ENCODE results near the gene SBNO1.
"Not testable (repeated sequence)": the region's sequence is repeated elsewhere in the genome, so short reads cannot be mapped to it uniquely, and the experiment has no call there.

SBNO1 gene

DNA sequence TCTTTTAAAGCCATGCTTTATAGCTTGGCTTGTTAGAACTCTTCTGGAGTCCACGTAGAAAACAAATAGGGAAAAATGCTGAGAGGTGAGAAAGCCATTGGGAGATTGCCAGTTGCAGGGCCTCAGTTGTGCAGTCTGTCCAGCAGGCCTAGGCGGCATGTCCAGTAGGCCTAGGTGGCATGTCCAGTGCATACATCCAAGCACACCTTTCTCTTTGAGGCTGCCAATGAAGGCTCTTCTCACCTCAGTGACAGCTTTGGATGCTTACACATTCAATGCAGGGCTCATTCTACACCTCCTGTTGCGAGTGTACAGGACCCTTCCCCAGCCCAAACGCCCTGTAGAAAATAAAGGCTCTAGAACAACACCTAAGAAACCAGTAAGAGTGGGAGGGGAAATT, 106.1 kb downstream of the SBNO1 start:
- H3F3A ChIP-seq (ENCODE audit: insufficient read depth, low read length) = no peaks in the 10 kb centered on the region
- H3K4me3 ChIP-seq (ENCODE audit: low read length) = no peak overlapping the region
- no peaks in the 10 kb centered on the region for H3K27me3 ChIP-seq (replicated peaks; ENCODE audit: insufficient read depth, low read length)
- H3K27ac ChIP-seq (ENCODE audit: low read length) = no peak overlapping the region
- H3K9me2 ChIP-seq (replicated peaks; ENCODE audit: insufficient read depth, low read length) = no peaks in the 10 kb centered on the region
- H2AFZ ChIP-seq (ENCODE audit: low read length) = no peak overlapping the region
- H3K4me1 ChIP-seq (ENCODE audit: low read length) = no peaks in the 10 kb centered on the region
- no peak overlapping the region for H3K4me2 ChIP-seq (ENCODE audit: low read depth, low read length)
- H3K9ac ChIP-seq (ENCODE audit: low read length) = no peak overlapping the region
- no peaks in the 10 kb centered on the region for H4K20me1 ChIP-seq (ENCODE audit: insufficient read depth, low read length)
- TF ChIP-seq EZH2 (optimal IDR thresholded peaks at IDR 0.05; ENCODE audit: low read depth, low read length) = no peak
- no peak for TF ChIP-seq EZH2phosphoT487 (IDR thresholded peaks at IDR 0.05; ENCODE audit: low read length)
- TF ChIP-seq, protein P1, sequence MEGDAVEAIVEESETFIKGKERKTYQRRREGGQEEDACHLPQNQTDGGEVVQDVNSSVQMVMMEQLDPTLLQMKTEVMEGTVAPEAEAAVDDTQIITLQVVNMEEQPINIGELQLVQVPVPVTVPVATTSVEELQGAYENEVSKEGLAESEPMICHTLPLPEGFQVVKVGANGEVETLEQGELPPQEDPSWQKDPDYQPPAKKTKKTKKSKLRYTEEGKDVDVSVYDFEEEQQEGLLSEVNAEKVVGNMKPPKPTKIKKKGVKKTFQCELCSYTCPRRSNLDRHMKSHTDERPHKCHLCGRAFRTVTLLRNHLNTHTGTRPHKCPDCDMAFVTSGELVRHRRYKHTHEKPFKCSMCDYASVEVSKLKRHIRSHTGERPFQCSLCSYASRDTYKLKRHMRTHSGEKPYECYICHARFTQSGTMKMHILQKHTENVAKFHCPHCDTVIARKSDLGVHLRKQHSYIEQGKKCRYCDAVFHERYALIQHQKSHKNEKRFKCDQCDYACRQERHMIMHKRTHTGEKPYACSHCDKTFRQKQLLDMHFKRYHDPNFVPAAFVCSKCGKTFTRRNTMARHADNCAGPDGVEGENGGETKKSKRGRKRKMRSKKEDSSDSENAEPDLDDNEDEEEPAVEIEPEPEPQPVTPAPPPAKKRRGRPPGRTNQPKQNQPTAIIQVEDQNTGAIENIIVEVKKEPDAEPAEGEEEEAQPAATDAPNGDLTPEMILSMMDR (IDR thresholded peaks at IDR 0.05; ENCODE audit: low read length) = no peak
- no peaks in the 10 kb centered on the region for H3K79me2 ChIP-seq (ENCODE audit: low read length)
- no peak for DNase-seq
- 0 out of 2 replicates have a peak, but pooled peaks cover 3% of the 10 kb centered on the region for H3K36me3 ChIP-seq (replicated peaks; ENCODE audit: insufficient read depth, low read length)
- H3K9me3 ChIP-seq (replicated peaks; ENCODE audit: insufficient read depth, low read length) = no peaks in the 10 kb centered on the region

DNA sequence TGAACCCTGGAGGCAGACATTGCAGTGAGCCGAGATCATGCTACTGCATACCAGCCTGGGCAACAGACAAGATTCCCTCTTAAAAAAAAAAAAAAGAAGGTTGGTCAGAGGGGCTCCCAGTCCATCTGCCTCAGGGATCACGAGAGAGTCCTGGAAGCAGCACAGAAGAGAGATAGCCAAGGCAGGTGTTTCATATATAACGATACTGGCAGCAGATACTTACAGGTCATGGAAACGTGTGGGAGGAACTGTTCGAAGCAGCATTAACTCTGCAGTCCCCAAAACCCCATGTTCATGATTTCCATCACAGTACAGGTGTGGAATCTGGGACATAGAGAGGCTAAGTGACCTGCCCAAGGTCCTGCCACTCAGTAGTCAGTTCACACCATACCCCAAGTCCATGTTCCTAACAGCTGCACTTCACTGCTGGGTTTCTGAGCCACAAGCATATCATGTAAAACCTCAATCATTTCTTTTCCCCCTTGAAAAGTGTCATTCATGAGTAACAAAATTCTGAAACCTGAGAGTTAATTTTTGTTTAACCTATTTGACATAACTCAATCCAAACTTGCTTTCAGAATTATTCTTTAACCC, 109.7 kb downstream of the SBNO1 start:
- Histone ChIP-seq H3K4me2 (ENCODE audit: low read depth, low read length) (no peak overlapping the region), H3K27ac (ENCODE audit: low read length) (no peak overlapping the region), H3K9ac (ENCODE audit: low read length) (no peak overlapping the region), H3F3A (ENCODE audit: insufficient read depth, low read length) (no peaks in the 10 kb centered on the region), H3K27me3 (replicated peaks; ENCODE audit: insufficient read depth, low read length) (no peaks in the 10 kb centered on the region), H3K9me2 (replicated peaks; ENCODE audit: insufficient read depth, low read length) (no peaks in the 10 kb centered on the region), H3K9me3 (replicated peaks; ENCODE audit: insufficient read depth, low read length) (no peaks in the 10 kb centered on the region), H3K79me2 (ENCODE audit: low read length) (peaks cover 24% of the 10 kb centered on the region), H4K20me1 (ENCODE audit: insufficient read depth, low read length) (no peaks in the 10 kb centered on the region), H3K4me1 (ENCODE audit: low read length) (no peaks in the 10 kb centered on the region), H3K4me3 (ENCODE audit: low read length) (no peak overlapping the region), H2AFZ (ENCODE audit: low read length) (no peak overlapping the region), H3K36me3 (replicated peaks; ENCODE audit: insufficient read depth, low read length) (0 out of 2 replicates have a peak, but pooled peaks cover 3% of the 10 kb centered on the region)
- no peak for TF ChIP-seq EZH2phosphoT487 (IDR thresholded peaks at IDR 0.05; ENCODE audit: low read length)
- TF ChIP-seq, protein P1 (IDR thresholded peaks at IDR 0.05; ENCODE audit: low read length) = no peak
- no peak for TF ChIP-seq EZH2 (optimal IDR thresholded peaks at IDR 0.05; ENCODE audit: low read depth, low read length)
- no peak for DNase-seq

DNA sequence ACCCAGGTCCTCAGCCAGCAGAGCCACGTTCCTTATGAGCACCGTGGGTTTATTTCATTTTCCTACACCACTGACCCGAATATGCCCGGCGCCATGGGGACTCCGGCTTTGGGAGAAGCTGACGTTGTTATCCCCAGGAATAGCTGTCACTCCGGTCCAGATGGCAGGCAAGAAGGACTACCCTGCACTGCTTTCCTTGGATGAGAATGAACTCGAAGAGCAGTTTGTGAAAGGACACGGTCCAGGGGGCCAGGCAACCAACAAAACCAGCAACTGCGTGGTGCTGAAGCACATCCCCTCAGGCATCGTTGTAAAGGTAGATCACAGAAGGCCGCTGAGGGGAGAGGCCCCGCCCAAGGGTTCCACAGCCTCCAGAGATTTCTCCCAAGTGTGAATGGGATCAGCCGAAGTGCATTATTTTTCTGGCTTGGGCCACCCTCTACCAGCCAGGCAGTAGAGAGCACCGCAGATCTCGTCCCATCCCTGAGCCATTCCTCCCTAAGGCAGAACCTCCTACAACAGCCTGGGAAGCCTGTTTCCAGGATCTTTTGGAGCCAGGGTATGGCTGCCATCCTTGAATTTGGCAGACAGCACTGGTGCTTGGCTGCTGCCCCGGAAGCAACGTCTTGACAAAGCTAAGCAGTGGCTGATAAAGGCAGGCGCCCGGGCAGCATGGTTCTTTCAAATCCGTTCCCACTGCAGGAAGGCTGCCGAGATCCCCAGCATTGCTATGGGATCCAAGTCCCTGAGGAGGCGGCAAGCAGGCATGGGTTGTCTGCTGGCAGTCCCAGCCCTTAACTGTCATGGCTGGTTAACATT, 110.8 kb downstream of the SBNO1 start:
- H3K27ac ChIP-seq (ENCODE audit: low read length) = no peak overlapping the region
- peaks cover 30% of the 10 kb centered on the region for H3K79me2 ChIP-seq (ENCODE audit: low read length)
- no peaks in the 10 kb centered on the region for H3K9me3 ChIP-seq (replicated peaks; ENCODE audit: insufficient read depth, low read length)
- no peaks in the 10 kb centered on the region for H3K9me2 ChIP-seq (replicated peaks; ENCODE audit: insufficient read depth, low read length)
- no peak overlapping the region for H3K4me2 ChIP-seq (ENCODE audit: low read depth, low read length)
- no peaks in the 10 kb centered on the region for H3K27me3 ChIP-seq (replicated peaks; ENCODE audit: insufficient read depth, low read length)
- H2AFZ ChIP-seq (ENCODE audit: low read length) = no peak overlapping the region
- TF ChIP-seq EZH2phosphoT487 (IDR thresholded peaks at IDR 0.05; ENCODE audit: low read length) (no peak), EZH2 (optimal IDR thresholded peaks at IDR 0.05; ENCODE audit: low read depth, low read length) (no peak)
- TF ChIP-seq, protein P1 (IDR thresholded peaks at IDR 0.05; ENCODE audit: low read length) = no peak
- H3K4me3 ChIP-seq (ENCODE audit: low read length) = no peak overlapping the region
- H4K20me1 ChIP-seq (ENCODE audit: insufficient read depth, low read length) = no peaks in the 10 kb centered on the region
- H3K9ac ChIP-seq (ENCODE audit: low read length) = no peak overlapping the region
- 0 out of 2 replicates have a peak, but pooled peaks cover 3% of the 10 kb centered on the region for H3K36me3 ChIP-seq (replicated peaks; ENCODE audit: insufficient read depth, low read length)
- H3K4me1 ChIP-seq (ENCODE audit: low read length) = no peaks in the 10 kb centered on the region
- DNase-seq = no peak
- no peaks in the 10 kb centered on the region for H3F3A ChIP-seq (ENCODE audit: insufficient read depth, low read length)

DNA sequence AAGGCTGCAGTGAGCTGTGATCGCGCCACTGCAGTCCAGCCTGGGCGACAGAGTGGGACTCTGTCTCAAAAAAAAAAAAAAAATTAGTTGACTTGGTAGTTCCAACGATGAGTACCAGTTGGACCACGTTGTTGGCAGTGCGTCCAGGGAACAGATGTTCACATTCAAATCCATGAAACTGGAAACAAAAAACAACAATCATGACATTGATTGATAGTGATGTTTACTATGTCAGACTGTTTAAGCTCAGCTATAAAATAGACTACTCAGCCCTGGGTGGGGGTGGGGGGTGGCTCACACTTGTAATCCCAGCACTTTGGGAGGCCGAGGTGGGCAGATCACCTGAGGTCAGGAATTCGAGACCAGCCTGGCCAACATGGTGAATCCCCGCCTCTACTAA, 112.3 kb downstream of the SBNO1 start:
- not testable (repeated sequence) for H4K20me1 ChIP-seq (ENCODE audit: insufficient read depth, low read length); H3K9ac ChIP-seq (ENCODE audit: low read length); H3F3A ChIP-seq (ENCODE audit: insufficient read depth, low read length); H3K4me3 ChIP-seq (ENCODE audit: low read length); H3K9me2 ChIP-seq (replicated peaks; ENCODE audit: insufficient read depth, low read length); H3K4me2 ChIP-seq (ENCODE audit: low read depth, low read length); H3K9me3 ChIP-seq (replicated peaks; ENCODE audit: insufficient read depth, low read length); H3K4me1 ChIP-seq (ENCODE audit: low read length); H3K27ac ChIP-seq (ENCODE audit: low read length); H2AFZ ChIP-seq (ENCODE audit: low read length); H3K27me3 ChIP-seq (replicated peaks; ENCODE audit: insufficient read depth, low read length); DNase-seq; H3K36me3 ChIP-seq (replicated peaks; ENCODE audit: insufficient read depth, low read length)
- H3K79me2 ChIP-seq (ENCODE audit: low read length) = peaks cover 39% of the 10 kb centered on the region
